HAP-1 (cell line): ENCODE measurements around the gene RAVER1.

Experiments
- DNase-seq, 2 experiments: peaks; one replicate each; pipeline ENCODE4 v3.0.0-alpha.2; 2016 to 2020; ENCODE audit warnings: low spot score in 2 of 2
- H3K27me3 ChIP-seq: fragments of 250-450 bp; sonication (Bioruptor Pico); 2 replicates; pipeline ENCODE4 v1.5.1; 2020; ENCODE audit warnings: low read depth, mild to moderate bottlenecking, moderate library complexity
- H3K36me3 ChIP-seq: fragments of 250-450 bp; sonication (Bioruptor Pico); replicated peaks from 2 replicates; pipeline ENCODE4 v1.5.1; 2020; ENCODE audit warnings: mild to moderate bottlenecking
- H3K4me1 ChIP-seq: fragments of 250-450 bp; sonication (Bioruptor Pico); 2 replicates; pipeline ENCODE4 v1.5.1; 2020; ENCODE audit warnings: mild to moderate bottlenecking
- H3K4me3 ChIP-seq: fragments of 250-450 bp; sonication (Bioruptor Pico); 2 replicates; pipeline ENCODE4 v1.5.1; 2020; ENCODE audit warnings: mild to moderate bottlenecking, moderate library complexity
- H3K9me3 ChIP-seq: fragments of 250-450 bp; sonication (Bioruptor Pico); 2 replicates; pipeline ENCODE4 v1.5.1; 2020; ENCODE audit warnings: mild to moderate bottlenecking, moderate library complexity
- in situ Hi-C: fragments of 300-500 bp; cut with MboI; formaldehyde crosslinking; loops from 3 replicates; pipeline ENCODE4 v1.14.3; 2020; ENCODE audit warnings: low sequenced_read_pairs, inconsistent platforms, mixed read lengths

RAVER1 gene

GRCh38 chr19:10335352-10335985 lies 2.1 kb upstream of the RAVER1 start:
- DNase-seq = no peak
- H3K27me3 ChIP-seq = no peaks in the 10 kb centered on the region
- peaks cover 6% of the 10 kb centered on the region for H3K4me1 ChIP-seq
- H3K4me3 ChIP-seq = no peak overlapping the region
- in situ Hi-C loops = no loop called here
- H3K9me3 ChIP-seq = no peaks in the 10 kb centered on the region
- peaks cover 11% of the 10 kb centered on the region for H3K36me3 ChIP-seq

DNA sequence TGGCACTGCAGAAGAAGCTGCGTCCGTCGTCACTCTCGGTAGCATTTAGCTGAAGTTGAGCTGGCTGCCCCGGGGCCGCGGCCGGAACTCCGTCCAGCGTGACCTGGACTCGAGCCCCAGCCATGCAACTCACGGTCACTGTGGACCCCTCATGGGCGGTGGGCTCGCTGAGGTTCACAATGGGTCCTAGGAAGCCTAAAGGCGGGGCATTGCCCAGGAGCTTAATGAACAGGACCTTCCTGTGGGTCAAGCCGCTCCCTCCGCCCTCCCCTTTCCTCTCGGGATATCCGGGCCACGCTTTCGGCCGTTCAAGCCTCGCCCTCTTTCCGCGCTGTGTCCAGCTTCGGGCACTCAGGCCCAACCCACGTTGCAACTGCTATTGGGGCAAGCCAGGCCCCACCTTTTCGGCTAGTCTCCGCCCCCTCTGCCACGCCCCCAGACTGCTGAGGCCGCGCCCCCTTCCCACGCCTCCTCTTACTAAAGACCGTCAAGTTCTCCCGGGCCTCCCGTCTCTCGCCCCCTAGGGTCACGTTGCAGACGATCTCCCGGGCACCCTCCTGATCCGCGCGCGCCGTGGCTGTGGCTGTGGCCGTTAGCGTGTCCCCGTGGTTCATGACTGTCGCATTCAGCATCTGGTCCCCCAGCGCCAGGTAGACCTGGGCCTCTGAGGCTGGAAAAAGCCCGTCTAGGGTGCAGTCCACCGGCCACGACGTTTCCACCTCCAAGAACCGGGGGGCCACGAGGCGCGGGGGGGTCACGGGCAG lies 1.4 kb upstream of the RAVER1 start:
- H3K4me1 ChIP-seq = peaks cover 6% of the 10 kb centered on the region
- no peaks in the 10 kb centered on the region for H3K9me3 ChIP-seq
- peak; percentile 52 to 89 for DNase-seq
- H3K4me3 ChIP-seq = peak overlapping the region; percentile 100; the same call in 1 of the 2 replicates
- no peaks in the 10 kb centered on the region for H3K27me3 ChIP-seq
- in situ Hi-C loops = no loop called here
- peaks cover 18% of the 10 kb centered on the region for H3K36me3 ChIP-seq

DNA sequence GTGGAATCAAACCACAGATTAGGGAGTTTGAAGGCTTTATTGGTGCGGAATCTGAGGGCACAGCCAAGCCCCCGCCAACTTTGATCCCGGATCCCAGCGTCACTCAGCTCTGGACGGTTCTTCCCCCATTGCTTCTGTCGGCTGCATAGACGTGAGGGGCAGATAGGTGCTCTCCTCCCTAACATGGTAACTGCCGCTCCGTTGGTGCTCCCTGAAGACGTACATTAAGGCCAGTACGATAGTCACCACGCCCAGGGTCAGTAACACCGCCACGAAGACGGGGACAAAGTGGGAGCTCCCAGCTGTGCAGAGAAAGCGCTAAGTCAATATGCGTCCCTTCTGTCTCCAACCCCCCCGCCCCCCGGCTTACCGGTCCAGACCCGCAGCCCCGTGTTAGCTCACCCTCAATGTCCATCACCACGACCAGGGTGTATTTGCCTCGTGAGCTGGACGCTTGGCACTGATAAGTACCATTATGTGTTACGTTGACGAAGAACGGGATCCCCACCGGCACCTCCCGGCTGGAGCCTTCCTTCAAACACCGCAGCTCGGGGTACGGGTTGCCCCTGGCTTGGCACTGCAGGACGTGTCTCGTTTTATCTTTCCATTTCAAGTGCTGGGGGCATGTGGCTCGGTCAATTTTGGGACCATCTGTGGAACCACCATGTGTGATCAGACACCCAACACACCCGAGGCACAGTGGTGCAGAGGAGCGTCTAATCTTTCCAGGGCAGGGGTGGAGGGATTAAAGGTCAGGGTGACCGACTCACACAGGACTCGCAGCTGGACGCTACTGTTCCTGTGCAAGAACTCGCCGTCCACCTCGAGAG lies 644 bp upstream of the RAVER1 start:
- H3K27me3 ChIP-seq = no peaks in the 10 kb centered on the region

GRCh38 chr19:10332158-10332964 lies 968 bp downstream of the RAVER1 start:
- no peaks in the 10 kb centered on the region for H3K27me3 ChIP-seq
- H3K9me3 ChIP-seq = no peaks in the 10 kb centered on the region
- H3K4me3 ChIP-seq = peak overlapping the region; percentile 100
- no peak for DNase-seq
- in situ Hi-C loops = no loop called here
- peaks cover 6% of the 10 kb centered on the region for H3K4me1 ChIP-seq
- peaks cover 42% of the 10 kb centered on the region for H3K36me3 ChIP-seq

More for the DNA sequence above, 644 bp upstream of the RAVER1 start:
- H3K36me3 ChIP-seq = peaks cover 26% of the 10 kb centered on the region
- peaks cover 6% of the 10 kb centered on the region for H3K4me1 ChIP-seq
- DNase-seq = no peak
- peak overlapping the region; percentile 100 for H3K4me3 ChIP-seq
- H3K9me3 ChIP-seq = no peaks in the 10 kb centered on the region
- in situ Hi-C loops = no loop called here

GRCh38 chr19:10329555-10329954 lies 3.8 kb downstream of the RAVER1 start:
- H3K4me1 ChIP-seq = peaks cover 4% of the 10 kb centered on the region
- DNase-seq = no peak
- H3K36me3 ChIP-seq = peaks cover 64% of the 10 kb centered on the region
- no peak overlapping the region for H3K4me3 ChIP-seq
- H3K9me3 ChIP-seq = no peaks in the 10 kb centered on the region
- H3K27me3 ChIP-seq = no peaks in the 10 kb centered on the region
- in situ Hi-C loops = no loop called here

GRCh38 chr19:10328558-10329429 lies 4.5 kb downstream of the RAVER1 start:
- in situ Hi-C loops = no loop called here
- H3K27me3 ChIP-seq = no peaks in the 10 kb centered on the region
- no peaks in the 10 kb centered on the region; the same call in 1 of the 2 replicates for H3K4me1 ChIP-seq
- DNase-seq = no peak
- H3K36me3 ChIP-seq = peaks cover 70% of the 10 kb centered on the region
- no peak overlapping the region for H3K4me3 ChIP-seq
- H3K9me3 ChIP-seq = no peaks in the 10 kb centered on the region

- Histone ChIP-seq H3K36me3 (peaks cover 75% of the 10 kb centered on the region), H3K4me1 (no peaks in the 10 kb centered on the region; the same call in 1 of the 2 replicates), H3K9me3 (no peaks in the 10 kb centered on the region), H3K27me3 (no peaks in the 10 kb centered on the region), H3K4me3 (no peak overlapping the region)
- DNase-seq = no peak
- in situ Hi-C loops = no loop called here
These were observed 5.5 kb downstream of the RAVER1 start for GRCh38 chr19:10327793-10328192.

DNA sequence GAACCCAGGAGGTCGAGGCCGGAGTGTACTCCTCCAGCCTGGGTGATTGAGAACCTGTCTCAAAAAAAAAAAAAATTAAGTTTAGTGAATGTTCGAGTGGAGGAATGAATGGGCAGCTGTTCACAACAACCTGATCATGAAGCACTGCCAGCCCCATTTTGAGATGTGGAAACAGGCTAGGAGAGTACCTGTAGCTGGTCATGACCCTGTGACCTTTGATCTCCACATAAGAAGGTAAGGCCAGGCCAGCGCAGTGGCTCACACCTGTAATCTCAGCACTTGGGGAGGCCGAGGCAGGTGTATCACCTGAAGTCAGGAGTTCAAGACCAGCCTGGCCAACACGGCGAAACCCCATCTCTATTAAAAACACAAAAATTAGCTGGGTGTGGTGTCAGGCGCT lies 7.6 kb downstream of the RAVER1 start:
- no peak overlapping the region for H3K4me3 ChIP-seq
- DNase-seq = no peak
- peaks cover 91% of the 10 kb centered on the region for H3K36me3 ChIP-seq
- in situ Hi-C loops = no loop called here
- no peaks in the 10 kb centered on the region for H3K27me3 ChIP-seq
- no peaks in the 10 kb centered on the region for H3K9me3 ChIP-seq
- H3K4me1 ChIP-seq = no peaks in the 10 kb centered on the region

DNA sequence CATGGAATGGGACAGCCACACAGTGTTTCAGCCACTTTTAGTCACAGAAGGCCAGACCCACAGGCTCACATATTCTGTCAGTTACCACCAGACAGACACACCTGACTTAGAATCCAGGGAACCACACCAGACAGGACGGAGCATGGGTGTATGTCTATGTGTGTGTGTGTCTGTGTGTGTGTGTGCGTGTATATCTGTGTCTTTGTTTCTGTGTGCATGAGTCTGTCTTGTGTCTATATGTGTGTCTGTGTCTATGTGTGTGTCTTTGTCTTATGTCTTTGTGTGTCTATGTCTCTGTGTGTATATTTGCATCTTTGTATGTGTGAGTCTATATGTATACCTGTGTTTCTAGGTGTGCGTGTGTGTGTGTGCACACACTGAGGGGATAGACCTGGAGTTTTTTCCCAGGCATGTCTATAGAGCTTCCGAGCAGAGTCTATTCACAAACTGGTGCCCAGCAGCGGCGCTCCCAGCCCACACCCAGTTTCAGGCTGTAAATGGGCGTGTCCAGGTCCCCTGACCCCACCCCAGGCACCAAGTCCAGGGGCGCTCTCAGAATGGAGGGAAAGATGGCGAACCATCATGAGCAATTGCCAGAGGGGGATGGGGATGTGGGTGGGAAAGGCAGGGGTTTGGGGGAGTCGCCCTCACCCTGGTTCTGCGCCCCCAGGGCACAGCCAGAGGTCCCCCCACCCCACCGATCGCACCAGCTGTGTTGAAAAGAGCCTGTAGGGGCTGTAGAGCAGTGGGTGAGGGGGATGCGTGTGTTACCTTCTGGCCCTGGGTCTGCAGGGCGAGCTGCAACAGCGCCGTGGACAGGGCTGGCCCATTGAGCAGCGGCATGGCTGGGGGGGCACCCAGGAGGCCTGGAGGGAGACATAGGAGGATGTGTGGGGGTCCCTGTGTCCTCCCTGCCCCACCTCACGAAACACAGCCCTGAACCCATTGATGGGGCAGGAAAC lies 11.2 kb downstream of the RAVER1 start:
- peaks cover 78% of the 10 kb centered on the region for H3K36me3 ChIP-seq
- in situ Hi-C loops = no loop called here
- DNase-seq = no peak

GRCh38 chr19:10321417-10321797 lies 11.9 kb downstream of the RAVER1 start:
- H3K36me3 ChIP-seq = peaks cover 77% of the 10 kb centered on the region
- no peaks in the 10 kb centered on the region for H3K9me3 ChIP-seq
- in situ Hi-C loops = no loop called here
- DNase-seq = no peak
- H3K27me3 ChIP-seq = no peaks in the 10 kb centered on the region
- no peak overlapping the region for H3K4me3 ChIP-seq
- no peaks in the 10 kb centered on the region for H3K4me1 ChIP-seq

More for the DNA sequence above, 11.2 kb downstream of the RAVER1 start:
- H3K27me3 ChIP-seq = no peaks in the 10 kb centered on the region
- H3K9me3 ChIP-seq = no peaks in the 10 kb centered on the region
- no peak overlapping the region for H3K4me3 ChIP-seq
- no peaks in the 10 kb centered on the region for H3K4me1 ChIP-seq

DNA sequence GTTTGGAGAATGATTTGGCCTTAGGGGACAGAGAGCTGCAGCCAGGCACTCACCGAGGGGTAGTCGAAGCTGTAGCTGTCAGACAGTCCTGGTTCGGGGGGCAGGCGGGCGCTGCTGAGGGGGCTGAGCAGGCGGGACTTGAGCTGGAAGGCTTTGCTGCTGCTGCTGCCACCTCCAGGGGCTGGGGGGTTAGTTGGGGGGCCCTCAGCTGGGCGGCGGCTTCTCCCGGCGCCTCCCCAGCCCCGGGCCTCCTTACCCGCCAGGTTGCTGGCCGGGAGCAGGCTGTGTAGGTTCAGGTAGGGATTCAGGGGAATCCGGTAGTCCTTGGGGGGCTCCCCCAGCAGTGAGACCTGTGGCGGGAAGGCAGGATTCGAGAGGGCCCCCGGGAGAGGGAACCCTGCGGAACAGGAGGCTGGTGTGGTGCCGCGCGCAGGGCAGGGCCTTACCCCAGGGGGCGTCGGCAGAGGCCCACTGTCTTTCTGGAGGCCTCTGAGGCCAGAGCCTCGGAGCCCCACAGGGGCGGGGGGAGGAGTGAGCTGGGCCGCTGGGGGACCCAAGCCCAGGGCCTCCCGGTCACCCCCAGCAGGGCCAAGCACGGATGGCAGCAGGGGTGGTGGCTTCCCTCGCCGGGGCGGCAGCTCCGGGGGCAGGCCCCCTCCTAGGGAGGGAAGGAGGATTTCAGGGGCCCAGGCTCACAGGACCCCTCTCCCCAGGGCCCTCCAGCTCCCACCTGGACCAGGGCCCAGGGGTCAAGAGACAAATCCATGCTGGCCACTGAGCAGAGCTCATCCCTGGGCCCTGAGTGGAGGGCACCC lies 12.5 kb downstream of the RAVER1 start:
- no peak for DNase-seq
- H3K36me3 ChIP-seq = peaks cover 73% of the 10 kb centered on the region

More for the DNA sequence above, 12.5 kb downstream of the RAVER1 start:
- Histone ChIP-seq H3K4me3 (no peak overlapping the region), H3K4me1 (peaks cover 5% of the 10 kb centered on the region; the same call in 1 of the 2 replicates), H3K27me3 (no peaks in the 10 kb centered on the region), H3K9me3 (no peaks in the 10 kb centered on the region)
- in situ Hi-C loops = no loop called here
